ENCODE measurements around the gene BCAP31.
"Not testable (repeated sequence)": the region's sequence is repeated elsewhere in the genome, so short reads cannot be mapped to it uniquely, and the experiment has no call there.

Gene BCAP31

DNA sequence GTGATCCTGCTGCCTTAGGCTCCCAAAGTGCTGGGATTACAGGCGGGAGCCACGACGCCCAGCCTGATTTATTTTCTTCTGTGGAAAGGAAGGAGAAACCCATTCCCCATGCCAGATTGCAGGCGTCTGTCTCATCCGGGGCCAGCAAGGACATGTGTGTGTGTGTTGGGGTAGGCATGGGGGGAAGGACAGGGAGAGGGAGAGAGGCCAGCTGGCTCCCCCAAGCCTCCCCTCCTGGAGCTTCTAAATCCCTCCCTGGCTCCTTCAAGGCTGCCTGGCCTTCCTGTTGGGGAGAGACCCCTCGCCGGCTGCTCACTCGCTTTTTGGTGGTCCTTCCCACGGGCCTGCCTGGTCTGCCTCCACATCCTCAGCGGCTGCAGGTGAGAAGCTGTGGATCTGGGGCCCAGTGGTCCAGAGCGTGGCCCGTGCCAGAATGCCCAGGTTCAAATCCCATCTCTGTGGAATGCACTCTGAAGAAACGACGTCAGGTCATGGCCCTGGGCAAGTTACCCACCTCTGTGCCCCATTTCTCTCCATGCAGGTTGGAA lies 38.5 kb upstream of the BCAP31 start:
- DNase-seq: no peak

DNA sequence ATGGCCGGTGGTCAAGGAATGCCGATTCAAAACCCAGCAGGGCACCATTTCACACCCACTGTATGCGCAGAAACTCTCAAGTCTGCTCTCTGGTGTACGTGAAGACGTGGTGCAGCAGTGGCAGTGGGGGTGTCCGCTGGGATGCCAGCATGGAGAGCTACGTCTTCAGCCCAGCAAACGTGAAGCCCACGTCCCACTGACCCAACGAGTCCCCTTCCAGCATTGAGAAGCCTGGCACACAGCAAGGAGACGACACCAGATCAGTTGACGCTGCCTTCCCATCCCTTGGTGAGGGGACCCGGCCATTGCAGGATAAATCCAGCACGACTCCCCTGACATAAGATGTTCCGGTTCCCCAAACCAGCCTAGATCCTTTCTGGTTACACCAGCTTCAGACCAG lies 37.7 kb upstream of the BCAP31 start:
- DNase-seq: no peak

DNA sequence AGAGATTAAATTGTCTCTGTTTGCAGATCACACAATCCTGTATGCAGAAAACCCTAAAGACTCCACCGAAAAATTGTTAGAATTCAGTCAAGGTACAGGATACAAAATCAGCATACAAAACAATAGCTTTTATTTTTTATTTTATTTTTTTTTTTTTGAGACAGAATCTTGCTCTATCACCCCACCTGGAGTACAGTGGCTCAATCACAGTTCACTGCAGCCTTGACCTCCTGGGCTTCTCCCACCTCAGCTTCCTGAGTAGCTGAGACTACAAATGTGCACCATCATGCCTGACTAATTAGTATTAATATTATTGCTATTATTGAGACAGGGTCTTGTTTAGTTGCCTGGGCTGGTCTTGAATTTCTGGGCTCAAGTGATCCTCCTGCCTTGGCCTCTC lies 30.9 kb upstream of the BCAP31 start:
- no peak for DNase-seq

DNA sequence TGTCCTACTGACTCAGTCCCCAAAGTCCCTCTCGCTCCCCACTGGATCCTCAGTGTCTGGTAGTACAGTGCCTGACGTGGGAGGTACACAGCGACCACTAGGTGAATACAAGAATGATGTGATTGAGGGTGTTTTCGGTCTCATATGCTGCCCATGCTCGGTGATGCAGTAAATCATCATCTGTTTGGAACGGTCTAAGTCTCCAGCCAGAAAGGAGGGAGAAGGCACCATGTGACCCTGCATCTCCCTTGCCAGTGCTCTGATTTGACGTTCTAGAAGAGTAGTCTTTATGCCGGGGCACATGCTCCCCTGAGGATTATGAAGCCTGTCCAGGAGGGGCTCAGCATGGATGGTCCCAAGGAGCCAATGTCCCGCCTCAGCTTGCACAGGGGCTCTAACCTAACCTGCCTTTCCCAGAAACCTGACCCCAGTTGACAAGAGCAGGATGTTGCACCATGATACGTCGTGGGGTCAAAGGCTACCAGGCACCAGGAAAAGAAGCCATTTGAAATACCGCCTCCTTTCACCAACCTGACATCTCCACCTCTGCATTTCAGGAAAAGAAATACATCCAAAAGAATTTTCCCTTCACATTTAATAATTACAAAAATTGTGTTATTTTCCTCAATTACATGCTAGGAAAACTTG lies 26.1 kb upstream of the BCAP31 start:
- DNase-seq: no peak

DNA sequence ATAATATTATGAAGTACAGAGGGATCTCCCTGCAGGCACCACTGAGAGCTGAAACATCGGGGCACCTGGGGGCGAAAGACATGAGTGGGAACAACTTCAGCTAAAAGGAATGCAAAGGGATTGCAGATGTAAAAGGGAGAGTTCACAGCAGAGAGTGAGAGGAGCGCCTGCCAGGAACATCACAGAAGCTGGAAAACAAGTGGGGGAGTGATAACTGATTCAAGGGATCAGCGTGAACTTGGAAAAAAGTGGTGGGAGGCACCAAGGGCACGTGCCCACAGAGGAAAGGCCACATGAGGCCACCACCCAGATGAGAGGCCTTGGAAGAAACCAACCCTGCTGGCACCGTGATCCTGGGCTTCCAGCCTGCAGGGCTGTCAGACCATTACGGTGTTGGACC lies 24.8 kb upstream of the BCAP31 start:
- not testable (repeated sequence) for DNase-seq

DNA sequence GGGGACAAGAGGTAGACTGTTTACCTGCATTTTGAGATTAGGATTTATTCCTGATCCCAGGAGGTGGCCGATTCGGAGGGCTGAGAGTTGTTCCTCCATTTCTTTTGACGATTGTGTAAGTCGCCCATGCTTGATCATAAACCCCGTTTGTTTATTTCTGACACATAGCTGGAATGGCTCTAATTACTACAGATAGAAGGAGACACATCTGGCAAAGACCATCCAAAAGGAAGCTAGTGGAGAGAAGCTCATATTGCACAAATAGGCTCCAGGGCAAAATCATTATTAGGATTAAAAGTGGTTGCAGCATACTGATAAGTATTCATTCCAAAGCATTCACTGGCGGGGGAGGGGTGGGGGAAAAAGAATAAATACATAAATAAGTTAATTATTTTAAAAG lies 22.8 kb upstream of the BCAP31 start:
- DNase-seq: not testable (repeated sequence)

DNA sequence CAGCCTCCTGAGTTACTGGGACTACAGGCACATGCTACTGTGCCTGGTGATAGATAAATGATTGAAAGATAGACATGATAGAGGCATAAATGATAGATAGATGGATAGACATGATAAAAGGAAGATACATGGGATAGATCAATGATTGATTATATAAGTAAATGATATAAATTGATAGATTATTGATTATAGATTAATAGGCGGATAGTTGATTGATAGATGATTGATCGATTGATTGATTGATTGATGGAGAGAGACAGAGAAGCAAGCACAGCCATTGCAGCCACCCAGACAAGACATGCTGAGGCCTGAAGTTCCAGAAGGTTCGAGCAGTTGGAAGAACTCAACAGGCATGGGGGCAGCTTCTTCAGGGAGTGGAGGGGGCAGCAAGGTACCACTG lies 22.2 kb upstream of the BCAP31 start:
- no peak for DNase-seq

DNA sequence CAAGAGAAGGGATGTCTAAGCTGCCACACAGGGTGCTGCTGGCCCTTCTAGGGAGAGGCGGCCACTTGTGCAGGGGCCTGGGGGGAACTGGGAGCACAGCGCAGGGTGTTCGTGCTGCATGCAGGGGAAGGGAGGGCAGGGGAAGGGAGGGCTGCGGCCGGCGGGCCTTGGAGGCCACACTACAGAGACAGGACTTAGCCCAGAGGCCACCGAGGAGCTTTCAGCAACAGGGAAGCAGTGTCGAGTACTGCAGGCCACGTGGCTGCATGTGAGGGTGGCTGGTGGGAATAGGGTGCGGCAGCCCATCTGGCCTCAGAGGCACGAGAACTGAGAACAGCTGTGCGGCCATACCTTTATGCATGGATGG lies 20.9 kb upstream of the BCAP31 start:
- not testable (repeated sequence) for DNase-seq

DNA sequence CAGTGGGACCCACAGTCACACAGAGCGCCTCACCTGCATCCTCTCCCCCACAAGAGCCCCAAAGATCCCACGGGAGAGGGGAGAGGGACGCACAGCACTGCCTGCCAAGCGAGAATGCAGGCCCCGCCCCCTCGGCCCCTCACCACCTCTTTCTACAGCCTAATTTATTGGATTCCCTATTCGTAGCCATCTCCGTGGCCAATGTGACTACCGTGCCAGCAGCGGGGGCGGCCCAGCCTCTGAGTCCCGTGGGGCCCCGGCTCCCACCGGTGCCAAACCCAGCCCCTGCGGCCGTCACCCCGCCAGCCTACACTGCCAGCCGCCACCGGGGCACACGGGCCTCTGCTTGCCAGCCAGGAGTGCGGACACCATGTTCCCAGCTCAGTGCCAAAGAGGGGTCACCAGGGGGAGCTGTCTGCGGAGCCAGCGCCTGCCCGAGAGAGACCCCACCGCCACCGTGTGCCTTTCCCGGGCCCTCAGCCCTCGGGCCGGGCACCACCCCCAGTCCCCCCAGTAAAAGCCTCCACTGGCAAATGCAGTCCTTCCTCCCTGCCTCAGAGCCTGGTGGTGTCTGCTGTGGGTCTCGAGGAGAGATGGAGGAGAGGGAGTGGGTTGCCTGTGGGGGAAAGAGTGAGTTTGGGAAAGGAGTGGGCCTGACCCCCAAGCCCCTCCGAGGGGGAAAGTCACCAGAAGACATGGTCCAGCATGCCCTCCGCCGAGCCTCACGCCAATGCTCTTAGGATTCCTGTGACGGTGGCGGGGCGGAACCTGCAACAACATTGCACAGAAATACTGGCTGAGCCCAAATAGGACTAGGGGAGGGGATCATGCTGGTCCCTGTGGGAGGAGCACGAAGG lies 20.3 kb upstream of the BCAP31 start:
- DNase-seq: no peak

DNA sequence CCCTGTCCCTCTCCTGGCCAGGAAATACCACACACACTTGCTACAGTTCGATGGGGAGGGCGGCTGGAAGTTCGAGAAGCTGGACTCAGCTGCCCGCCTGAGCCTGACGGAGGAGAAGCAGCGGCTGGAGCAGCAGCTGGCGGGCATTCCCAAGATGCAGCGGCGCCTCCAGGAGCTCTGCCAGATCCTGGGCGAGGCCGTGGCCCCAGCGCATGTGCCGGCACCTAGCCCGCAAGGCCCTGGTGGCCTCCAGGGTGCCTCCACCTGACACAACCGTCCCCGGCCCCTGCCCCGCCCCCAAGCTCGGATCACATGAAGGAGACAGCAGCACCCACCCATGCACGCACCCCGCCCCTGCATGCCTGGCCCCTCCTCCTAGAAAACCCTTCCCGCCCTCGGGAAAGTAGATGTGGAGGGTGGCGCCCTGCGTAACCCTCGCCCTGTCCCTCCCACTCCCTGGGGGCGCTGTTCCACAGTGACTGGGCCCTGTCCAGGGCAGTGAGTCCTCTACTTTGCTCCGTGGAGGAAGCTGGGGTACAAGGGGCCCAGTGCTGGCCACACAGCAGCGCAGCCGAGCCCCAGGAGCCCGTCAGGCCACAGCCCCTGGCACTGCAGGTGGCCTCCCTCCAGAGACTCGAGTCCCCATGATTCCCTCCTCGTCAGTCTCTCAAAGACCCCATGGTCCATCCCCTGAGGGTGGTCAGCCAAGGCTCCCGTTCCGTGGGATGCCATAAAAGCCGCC lies 19.5 kb upstream of the BCAP31 start:
- not testable (repeated sequence) for DNase-seq

DNA sequence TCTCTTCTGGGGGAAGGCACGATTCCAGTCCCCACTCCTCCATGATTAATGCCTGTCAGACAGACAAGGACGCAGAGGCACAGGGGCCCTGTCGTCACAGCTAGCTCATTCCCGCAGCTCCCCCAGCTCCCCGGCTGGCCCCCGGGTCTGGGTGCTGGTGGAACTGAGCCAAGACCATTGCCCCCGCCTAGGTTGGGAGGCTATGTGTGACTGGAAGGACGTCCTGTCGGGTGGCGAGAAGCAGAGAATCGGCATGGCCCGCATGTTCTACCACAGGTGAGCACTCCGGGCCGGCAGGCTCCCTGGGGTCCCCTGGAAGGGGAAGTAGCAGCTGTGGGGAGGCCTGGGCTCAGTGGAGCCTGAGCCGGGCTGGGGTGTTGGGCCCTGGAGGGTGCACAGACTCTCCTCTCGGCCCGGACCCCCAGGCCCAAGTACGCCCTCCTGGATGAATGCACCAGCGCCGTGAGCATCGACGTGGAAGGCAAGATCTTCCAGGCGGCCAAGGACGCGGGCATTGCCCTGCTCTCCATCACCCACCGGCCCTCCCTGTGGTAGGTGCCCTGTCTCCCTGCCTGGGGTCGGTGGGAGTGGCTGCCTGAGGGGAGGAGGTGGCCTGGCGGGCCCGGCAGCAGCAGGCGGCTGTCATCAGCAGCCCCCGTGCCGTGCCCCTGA lies 18.7 kb upstream of the BCAP31 start:
- not testable (repeated sequence) for DNase-seq

DNA sequence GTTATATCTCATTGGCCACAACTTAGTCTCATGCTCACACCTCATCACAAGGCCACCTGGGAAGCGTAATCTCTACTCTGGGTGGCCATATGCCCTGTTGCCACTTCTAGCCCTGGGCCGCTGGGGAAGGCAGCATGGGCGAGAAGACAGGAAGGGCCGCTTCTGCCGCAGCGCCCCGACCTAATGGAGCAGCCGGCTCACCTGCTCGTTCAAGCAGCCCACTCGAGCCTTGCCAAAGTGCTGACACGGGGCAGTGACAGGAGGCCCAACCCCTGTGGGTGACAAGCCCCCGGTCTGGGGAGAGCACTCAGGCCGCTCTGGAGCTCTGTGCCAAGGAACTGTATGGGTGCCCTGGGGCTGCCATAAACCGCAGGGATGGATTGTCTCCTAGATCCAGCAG lies 17.9 kb upstream of the BCAP31 start:
- not testable (repeated sequence) for DNase-seq

DNA sequence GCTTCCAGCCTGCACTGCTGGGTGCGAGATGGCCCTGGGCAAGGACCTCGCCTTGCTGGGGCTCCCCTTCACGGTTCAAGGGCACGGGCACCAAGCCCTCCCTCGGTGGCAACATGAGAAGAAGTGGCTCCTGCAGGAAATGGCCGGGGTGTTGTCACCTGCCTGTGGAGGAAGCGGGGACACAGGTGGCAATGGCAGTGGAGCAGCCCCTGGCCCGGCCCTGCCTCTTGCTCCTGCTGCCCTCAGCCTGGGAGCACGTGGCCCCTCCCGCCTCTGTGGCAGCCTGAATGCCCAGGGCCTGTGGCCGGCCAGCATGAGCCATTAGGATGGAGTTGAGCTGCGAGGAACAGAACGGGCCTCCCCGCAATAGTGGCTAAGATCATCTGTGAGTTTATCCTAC lies 17.3 kb upstream of the BCAP31 start:
- DNase-seq: no peak

DNA sequence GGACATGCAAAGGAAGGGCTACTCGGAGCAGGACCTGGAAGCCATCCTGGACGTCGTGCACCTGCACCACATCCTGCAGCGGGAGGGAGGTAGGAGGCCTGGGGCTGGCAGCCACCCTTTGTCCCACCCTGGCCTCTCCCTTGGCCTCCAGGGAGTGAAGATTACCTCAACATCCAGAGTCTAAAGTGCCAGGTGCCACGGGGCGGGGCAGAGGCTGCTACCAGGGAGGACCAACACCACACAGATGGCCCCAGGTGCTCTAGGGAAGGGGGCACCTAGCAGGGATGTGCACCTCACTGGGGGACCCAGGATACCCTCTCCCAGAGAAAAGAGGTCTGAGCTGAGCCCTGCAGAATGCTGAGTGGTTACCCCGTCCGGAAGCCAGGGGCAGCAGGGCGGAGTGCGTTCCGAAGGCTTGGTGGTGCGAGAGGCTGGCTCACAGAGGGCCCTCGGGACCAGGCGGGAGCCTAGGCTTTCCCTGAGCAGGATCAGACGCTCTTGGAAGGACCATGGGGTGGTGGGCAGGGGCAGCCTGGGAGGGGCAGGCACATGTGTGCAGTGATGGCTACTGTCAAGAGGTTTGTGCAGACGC lies 16.5 kb upstream of the BCAP31 start:
- no peak for DNase-seq

DNA sequence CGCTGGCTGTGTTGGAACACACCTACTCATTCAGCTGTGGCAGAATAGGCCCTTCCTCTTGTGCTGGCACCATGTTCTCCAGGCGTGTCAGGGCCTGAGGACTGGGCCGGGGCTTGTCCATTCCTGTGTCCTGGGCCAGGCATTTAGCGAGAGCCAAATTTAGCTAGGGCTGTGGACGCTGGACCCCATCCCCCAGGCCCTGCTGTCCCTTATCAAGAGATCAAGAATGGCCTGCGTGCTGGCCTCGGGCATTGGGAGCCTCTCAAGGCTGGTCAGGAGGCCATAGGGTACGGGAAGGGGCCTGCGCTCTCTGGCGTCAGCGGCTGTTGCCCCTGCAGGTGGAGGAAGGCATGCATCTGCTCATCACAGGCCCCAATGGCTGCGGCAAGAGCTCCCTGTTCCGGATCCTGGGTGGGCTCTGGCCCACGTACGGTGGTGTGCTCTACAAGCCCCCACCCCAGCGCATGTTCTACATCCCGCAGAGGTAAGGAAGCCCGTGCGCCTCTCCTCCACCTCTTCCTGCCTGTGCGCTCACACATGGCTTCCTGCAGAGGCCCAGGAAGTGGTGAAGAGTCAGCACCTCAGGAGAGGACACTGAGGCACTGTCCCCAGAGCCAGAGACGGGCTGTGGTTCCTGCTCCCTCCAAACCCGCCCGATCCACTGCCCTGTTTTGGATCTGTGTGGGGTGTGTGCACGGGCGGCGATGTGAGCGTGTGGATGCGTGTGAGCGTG lies 15.7 kb upstream of the BCAP31 start:
- no peak for DNase-seq

DNA sequence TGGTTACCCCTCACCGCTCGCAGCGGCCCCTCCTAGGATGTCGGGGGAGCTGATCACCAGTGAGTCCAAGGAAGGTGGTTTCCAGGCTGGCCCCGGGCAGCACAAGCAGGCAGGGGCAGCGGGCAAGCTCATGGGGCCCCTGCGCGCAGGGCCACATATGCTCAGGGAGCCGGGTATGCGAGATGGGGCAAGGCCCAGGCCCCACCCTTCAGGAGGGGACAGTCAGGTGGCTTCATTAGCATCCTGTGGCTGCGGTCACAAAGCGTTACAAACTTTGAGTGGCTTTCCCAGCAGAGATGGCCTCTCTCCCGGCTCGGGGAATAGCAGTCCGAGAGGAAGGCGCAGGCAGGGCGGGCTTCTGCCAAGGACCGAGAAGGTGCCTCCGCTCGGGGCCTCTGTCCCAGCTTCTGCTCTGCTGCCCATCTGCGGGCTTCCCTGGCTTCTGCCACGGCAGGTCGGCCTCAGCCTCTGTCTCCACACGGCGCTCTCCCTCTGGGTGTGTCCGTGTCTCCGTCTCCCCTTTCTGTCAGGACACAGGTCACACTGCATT lies 13.9 kb upstream of the BCAP31 start:
- no peak for DNase-seq

DNA sequence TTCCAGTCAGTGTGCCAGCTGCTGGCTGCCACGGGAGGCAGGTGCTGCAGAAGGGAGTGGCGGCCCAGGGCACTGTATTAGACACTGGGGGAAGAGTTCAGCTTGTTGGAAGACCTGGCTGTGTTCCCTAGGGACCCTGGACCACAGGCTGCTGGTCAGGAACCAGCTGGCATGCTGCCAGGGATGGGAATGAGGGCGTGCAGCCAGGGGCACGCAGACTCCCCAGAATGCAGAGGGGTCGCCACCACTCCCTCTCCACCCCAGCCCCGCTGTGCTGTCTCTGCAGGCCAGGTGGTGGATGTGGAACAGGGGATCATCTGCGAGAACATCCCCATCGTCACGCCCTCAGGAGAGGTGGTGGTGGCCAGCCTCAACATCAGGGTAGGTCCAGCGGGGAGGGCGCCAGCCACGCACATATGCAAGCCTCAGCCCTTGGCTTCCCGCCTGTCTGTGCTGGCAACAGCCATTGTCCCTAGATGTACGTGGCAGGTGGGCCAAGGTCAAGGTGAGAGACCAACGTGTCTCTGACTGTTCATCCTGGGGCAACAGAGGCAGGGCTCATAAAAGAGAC lies 12.8 kb upstream of the BCAP31 start:
- DNase-seq: no peak

DNA sequence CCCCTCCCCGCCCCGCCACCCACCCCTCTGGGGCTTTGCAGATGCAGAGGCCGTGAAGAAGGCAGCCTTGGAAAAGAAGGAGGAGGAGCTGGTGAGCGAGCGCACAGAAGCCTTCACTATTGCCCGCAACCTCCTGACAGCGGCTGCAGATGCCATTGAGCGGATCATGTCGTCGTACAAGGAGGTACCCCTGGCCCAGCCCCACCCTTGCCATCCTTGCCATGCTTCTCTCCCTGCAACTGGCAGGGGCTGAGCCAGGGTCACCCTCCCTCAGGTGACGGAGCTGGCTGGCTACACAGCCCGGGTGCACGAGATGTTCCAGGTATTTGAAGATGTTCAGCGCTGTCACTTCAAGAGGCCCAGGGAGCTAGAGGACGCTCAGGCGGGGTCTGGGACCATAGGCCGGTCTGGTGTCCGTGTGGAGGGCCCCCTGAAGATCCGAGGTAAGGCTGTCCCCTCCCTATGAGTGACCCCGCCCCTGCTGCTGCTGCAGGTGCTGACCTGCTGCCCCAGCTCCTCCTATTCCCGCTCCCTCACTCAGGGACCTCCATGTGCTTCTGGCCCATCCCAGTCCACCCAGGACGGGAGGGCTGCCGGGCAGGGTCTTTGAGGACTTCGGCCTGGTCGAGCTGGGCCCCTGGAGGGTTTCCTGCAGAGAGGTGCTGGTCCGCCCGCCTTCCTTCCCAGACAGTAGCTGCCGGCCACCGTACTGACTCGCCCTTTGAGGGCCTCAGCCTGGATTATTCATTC lies 12.1 kb upstream of the BCAP31 start:
- DNase-seq: no peak

DNA sequence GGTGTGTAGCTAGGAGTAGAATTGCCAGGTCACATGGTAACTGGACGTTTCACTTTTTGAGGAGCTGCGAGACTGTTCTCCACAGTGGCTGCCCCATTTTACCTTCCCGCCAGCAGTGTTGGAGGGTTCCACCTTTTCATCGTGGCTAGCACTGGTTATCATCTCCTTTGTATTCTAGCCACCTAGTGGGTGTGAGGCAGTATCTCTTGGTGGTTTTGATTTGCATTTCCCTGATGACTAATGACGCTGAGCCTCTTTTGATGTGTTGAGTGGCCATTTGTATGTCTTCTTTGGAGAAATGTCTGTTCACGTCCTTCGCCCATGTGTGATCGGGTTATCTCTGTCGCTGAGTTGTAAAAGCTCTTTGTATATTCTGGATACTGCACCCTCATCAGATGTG lies 11.1 kb upstream of the BCAP31 start:
- DNase-seq: no peak

DNA sequence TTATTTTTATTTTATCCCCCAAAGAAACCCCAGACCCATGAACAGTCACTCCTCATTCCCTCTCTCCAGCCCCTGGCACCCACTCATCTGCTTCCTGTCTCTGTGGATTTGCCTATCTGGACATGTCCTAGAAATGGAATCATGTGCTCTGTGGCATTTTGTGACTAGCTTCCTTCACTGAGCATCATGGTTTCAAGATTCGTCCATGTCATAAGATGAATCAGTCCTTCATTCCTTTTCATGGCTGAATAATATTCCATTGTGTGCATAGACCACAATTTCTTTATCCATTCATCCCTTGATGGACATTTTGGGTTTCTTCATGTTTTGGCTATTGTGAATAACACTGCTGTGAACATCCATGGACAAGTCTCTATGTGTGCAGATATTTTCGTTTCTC lies 10.7 kb upstream of the BCAP31 start:
- DNase-seq: no peak
